GM12872 (cell line): ENCODE results near the gene ANKRD40CL.

ENCODE experiments used
- TF ChIP-seq, protein P1 (sequence below): IDR thresholded peaks from 3 replicates; pipeline ENCODE4 v1.5.1; 2011; ENCODE audit warnings: low read depth, mild to moderate bottlenecking, low read length, moderate library complexity; ENCODE audit not compliant: insufficient read depth

Gene ANKRD40CL

DNA sequence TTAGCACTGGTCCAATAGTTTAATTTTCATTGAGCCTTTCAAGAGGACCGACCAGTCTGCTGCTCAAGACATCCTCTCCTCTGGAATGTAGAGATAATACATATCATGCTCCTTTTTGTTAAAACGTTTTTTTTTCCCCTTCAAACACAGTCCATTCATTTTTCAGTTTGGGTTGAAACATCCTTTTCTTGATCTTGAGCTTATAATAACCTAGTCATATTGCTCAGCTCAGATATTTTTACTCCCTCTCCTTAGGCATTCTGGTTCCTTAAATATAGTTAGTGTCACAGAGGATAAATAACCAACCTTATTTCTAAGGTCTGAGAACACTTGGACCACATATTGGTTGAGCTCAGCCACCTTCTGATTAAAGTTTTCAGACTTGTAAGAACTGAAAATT, 12.8 kb downstream of the ANKRD40CL start:
- TF ChIP-seq, protein P1, sequence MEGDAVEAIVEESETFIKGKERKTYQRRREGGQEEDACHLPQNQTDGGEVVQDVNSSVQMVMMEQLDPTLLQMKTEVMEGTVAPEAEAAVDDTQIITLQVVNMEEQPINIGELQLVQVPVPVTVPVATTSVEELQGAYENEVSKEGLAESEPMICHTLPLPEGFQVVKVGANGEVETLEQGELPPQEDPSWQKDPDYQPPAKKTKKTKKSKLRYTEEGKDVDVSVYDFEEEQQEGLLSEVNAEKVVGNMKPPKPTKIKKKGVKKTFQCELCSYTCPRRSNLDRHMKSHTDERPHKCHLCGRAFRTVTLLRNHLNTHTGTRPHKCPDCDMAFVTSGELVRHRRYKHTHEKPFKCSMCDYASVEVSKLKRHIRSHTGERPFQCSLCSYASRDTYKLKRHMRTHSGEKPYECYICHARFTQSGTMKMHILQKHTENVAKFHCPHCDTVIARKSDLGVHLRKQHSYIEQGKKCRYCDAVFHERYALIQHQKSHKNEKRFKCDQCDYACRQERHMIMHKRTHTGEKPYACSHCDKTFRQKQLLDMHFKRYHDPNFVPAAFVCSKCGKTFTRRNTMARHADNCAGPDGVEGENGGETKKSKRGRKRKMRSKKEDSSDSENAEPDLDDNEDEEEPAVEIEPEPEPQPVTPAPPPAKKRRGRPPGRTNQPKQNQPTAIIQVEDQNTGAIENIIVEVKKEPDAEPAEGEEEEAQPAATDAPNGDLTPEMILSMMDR = no peak

DNA sequence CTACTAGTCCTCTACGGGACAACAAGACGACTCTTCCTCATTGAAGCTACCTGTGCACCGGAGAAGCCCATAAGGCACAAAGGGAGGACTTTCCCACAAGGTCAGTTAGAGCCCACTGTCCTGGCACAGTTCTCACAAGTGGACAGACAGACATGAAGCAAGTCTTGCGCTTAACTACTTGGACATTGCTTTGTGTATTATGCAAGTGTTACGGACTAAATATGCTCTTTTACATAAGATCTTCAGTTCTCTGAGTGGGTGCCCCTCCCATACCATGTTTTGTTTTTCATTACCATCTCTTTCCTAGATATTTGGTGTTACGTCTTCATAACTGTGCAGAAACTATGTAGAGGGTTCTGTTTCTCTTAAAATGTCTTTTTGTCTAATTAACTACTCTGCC, 18.1 kb downstream of the ANKRD40CL start:
- TF ChIP-seq, protein P1 = no peak

DNA sequence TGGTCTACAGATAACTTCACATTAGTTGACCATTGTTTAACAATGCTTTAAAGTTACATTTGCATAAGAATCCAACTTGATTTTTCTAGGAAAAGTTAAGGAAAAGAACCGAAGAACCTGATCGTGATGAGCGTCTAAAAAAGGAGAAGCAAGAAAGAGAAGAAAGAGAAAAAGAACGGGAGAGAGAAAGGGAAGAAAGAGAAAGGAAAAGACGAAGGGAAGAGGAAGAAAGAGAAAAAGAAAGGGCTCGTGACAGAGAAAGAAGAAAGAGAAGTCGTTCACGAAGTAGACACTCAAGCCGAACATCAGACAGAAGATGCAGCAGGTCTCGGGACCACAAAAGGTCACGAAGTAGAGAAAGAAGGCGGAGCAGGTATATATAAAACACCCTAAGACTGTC, 21.7 kb downstream of the ANKRD40CL start:
- TF ChIP-seq, protein P1 = no peak

DNA sequence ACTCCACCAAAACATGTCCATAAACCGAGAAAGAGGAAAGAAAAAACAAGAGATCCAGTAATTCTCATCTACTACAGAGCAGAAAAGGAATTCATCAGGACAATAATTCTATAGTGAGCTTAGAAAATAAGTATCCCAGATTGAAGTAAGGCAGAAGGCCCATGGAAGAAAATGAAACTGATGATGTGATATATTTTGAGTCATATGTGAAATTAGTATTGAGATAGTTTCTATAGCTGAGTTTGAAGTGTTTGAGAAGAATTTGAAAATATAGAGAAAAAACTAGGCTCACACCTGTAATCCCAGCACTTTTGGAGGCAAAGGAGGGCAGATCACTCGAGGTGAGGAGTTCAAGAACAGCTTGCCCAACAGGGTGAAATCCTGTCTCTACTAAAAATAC, 28.2 kb downstream of the ANKRD40CL start:
- TF ChIP-seq, protein P1 = no peak

DNA sequence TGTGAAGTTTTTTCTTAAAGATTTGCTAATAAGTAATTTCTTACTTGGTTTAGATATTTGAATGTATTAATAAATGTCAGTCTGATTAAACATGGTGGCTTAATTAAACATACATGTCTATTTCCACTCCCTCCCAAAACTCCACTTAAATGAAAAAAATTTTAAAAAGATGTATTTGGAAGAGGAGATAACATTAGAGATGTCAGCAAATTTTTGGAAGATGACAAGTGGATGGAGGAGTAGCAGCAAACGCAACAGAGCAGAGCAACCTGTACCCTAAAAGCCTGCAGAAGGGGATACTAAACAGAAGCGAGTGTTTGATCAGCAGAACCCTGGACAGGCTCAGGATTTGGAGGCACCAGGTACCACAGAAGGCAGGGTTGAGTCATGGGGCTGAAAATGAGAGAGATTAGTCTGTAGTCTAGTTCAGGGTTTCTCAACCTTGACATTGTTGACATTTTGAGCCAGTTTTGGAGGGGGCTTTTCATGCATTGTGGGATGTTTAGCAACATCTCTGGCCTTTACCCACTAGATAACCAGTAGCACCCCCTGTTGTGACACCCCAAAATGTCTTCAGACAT, 30.1 kb downstream of the ANKRD40CL start:
- TF ChIP-seq, protein P1 = no peak

DNA sequence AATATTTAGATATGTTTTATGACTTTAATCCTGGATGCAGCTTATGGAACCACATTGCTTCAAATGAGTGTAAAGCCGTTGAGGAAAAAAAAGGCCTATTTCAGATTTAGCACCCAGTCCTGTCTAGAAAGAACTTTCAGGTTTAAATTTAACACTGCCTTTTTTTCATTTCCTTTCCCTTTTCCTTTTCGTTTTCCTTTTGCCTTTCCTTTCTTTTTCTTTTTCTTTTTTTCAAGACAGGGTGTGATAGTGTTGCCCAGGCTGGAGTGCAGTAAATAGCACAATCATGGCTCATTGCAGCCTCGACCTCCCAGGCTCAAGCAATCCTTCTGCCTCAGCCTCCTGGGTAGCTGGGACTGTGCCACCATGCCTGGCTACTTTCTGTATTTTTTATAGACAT, 32.0 kb downstream of the ANKRD40CL start:
- TF ChIP-seq, protein P1 = no peak

DNA sequence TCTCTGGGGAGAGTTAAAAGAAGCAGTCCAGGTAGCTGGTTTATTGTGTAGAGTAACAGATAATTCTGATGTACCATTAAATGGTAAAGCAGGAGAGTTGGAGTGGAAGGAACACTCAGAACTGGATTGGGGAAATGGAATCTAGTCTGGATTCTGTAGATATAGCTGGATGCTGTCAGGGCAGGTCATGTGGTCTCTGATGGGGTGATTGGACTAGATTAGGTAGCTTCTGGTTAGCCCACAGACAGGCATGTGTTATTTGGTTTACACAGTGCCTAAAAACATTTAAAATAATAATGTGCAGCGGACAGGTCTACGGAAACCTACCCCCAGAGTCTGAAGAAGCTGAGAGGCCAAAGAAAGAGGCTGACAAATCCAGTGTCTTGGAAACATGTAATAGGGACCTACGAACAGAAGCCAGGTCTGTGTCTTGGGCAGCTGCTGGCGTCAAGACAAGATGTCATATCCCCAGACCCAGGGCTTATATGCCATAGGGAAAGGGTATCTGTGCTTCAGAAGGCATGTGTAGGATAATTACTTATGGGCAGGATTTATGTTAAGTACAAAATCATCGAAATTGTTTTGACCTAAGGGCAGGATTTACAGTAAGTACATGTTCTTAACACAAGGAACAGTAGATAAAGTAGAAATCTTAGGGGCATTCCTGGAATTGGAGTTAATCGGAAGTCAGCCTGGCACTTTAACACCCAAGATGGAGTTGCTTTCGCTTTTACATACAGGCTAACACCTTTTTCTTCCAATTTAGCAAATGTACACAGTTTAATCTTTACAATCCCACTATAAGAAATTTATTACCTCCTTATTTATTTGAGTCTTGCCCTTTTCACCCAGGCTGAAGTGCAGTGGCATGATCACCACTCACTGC, 35.5 kb downstream of the ANKRD40CL start:
- TF ChIP-seq, protein P1 = no peak
